H1 (cell line): Measurements from ENCODE around the gene OGFR. TPM values are rescaled to one million over a fixed set of nuclear protein-coding genes. Genes with fewer than 3 reads are reported as not detected.

ENCODE experiments used
- HDAC2 ChIP-seq, 2 experiments: fragments of 300-600 bp in 1 of 2; sonication (generic) in 1 of 2; IDR thresholded peaks; 2 replicates each; pipeline ENCODE4 v1.6.1; 2011 to 2012; ENCODE audit warnings: low read depth in 2 of 2, low read length in 2 of 2, mild to moderate bottlenecking in 2 of 2, moderate library complexity in 2 of 2, borderline replicate concordance in 1 of 2, inconsistent platforms in 1 of 2
- RFX5 ChIP-seq: IDR thresholded peaks from 2 replicates; pipeline ENCODE4 v1.6.1; 2011; ENCODE audit warnings: low read depth, low read length, improper control_type of control experiment, borderline replicate concordance
- SRF ChIP-seq: IDR thresholded peaks from 2 replicates; pipeline ENCODE4 v1.6.1; 2011; ENCODE audit warnings: mild to moderate bottlenecking, low read depth, low read length, moderate library complexity
- TCF12 ChIP-seq: IDR thresholded peaks from 2 replicates; pipeline ENCODE4 v1.6.1; 2011; ENCODE audit warnings: low read depth, mild to moderate bottlenecking, low read length
- ZNF274 ChIP-seq: IDR thresholded peaks from 2 replicates; pipeline ENCODE4 v1.7.0; 2012; ENCODE audit warnings: low read length, borderline replicate concordance; ENCODE audit errors: extremely low read depth
- polyA plus RNA-seq, 7 experiments: library from polyadenylated mRNA; depleted of rRNA in 3 of 7; stranded (reverse) in 5 of 7; unstranded in 2 of 7; fragments of >200 nt in 5 of 7; fragments of 200-250 nt in 2 of 7; gene quantifications; 1 replicate in 5 of 7; 2 replicates in 1 of 7; 4 replicates in 1 of 7; pipeline versions ENCODE4 v1.2.1 to v1.2.3, GENCODE V29; 2011 to 2013; ENCODE audit warnings: missing spikeins in 2 of 7, mixed read lengths in 2 of 7
- total RNA-seq: library from RNA; stranded (reverse); fragmentation: NEBNext Ultra II Directional; extraction: Animal tissue kit (Norgen Biotek cat#: 25700); gene quantifications from 2 replicates; pipeline ENCODE4 v1.2.1, GENCODE V29; 2021
- TF ChIP-seq, protein P1 (sequence below): IDR thresholded peaks from 2 replicates; pipeline ENCODE4 v1.6.1; 2012; ENCODE audit warnings: inconsistent platforms
- TF ChIP-seq, protein P2 (sequence below): fragments of 300-600 bp; sonication (generic); IDR thresholded peaks from 2 replicates; pipeline ENCODE4 v1.7.1; 2012; ENCODE audit warnings: low read length, moderate library complexity, mild to moderate bottlenecking, inconsistent platforms; ENCODE audit not compliant: insufficient replicate concordance
- TF ChIP-seq, protein P3 (sequence below): IDR thresholded peaks from 2 replicates; pipeline ENCODE4 v1.6.1; 2012; ENCODE audit warnings: low read length, inconsistent platforms

Gene OGFR
- total and polyA plus RNA-seq, 2 of the 8 experiments (the other 6 are each of a cell fraction or from before 2014, with no cell fraction given): 13.9 to 25.1 TPM

DNA sequence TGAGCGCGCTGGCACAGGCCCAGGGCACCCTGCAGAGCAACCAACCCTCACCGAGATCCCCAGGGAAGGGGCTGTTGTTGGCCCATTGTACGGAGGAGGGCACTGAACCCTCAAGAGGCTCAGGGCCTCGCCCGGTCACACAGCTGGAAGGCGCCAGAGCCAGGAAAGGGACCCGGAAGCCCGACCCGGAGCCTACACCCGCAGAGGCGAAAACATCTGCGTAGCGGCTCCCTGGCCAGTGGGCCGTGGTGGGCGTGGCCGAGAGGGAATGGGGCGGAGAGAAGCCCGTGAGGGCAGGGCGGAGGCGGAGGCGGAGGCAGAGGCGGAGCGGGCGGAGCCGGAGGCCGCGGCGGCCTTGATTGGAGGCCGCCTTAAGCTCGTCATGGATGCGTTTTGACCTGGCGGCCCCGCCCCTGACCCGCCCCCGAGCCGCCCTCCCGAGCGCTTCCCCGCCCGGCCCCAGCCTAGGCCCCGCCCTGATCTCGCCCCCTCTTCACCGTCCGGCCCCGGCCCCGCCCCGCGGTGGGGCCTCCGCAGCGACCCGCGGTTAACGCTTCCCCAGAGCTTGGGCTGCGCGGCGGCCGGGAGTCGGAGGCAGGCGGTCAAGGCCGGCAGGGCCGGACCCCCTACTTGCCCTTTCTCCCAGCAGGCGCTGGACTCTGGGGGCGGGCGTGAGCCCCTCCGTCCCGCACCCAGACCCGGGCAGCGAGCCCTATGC, 10.5 kb upstream of the OGFR start (continued):
- TF ChIP-seq HDAC2 (IDR thresholded peaks at IDR 0.05; ENCODE audit: borderline replicate concordance in 1 of 2, low read depth in 2 of 2, low read length in 2 of 2): no peak; a peak in 1 of 4 replicates
- TF ChIP-seq, protein P1, sequence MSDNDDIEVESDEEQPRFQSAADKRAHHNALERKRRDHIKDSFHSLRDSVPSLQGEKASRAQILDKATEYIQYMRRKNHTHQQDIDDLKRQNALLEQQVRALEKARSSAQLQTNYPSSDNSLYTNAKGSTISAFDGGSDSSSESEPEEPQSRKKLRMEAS: 0 out of 2 replicates have a peak, but pooled peaks have one; percentile 3
- TF ChIP-seq SRF: no peak
- no peak for TF ChIP-seq TCF12
- no peak for TF ChIP-seq RFX5
- no peak for TF ChIP-seq ZNF274
- TF ChIP-seq, protein P2, sequence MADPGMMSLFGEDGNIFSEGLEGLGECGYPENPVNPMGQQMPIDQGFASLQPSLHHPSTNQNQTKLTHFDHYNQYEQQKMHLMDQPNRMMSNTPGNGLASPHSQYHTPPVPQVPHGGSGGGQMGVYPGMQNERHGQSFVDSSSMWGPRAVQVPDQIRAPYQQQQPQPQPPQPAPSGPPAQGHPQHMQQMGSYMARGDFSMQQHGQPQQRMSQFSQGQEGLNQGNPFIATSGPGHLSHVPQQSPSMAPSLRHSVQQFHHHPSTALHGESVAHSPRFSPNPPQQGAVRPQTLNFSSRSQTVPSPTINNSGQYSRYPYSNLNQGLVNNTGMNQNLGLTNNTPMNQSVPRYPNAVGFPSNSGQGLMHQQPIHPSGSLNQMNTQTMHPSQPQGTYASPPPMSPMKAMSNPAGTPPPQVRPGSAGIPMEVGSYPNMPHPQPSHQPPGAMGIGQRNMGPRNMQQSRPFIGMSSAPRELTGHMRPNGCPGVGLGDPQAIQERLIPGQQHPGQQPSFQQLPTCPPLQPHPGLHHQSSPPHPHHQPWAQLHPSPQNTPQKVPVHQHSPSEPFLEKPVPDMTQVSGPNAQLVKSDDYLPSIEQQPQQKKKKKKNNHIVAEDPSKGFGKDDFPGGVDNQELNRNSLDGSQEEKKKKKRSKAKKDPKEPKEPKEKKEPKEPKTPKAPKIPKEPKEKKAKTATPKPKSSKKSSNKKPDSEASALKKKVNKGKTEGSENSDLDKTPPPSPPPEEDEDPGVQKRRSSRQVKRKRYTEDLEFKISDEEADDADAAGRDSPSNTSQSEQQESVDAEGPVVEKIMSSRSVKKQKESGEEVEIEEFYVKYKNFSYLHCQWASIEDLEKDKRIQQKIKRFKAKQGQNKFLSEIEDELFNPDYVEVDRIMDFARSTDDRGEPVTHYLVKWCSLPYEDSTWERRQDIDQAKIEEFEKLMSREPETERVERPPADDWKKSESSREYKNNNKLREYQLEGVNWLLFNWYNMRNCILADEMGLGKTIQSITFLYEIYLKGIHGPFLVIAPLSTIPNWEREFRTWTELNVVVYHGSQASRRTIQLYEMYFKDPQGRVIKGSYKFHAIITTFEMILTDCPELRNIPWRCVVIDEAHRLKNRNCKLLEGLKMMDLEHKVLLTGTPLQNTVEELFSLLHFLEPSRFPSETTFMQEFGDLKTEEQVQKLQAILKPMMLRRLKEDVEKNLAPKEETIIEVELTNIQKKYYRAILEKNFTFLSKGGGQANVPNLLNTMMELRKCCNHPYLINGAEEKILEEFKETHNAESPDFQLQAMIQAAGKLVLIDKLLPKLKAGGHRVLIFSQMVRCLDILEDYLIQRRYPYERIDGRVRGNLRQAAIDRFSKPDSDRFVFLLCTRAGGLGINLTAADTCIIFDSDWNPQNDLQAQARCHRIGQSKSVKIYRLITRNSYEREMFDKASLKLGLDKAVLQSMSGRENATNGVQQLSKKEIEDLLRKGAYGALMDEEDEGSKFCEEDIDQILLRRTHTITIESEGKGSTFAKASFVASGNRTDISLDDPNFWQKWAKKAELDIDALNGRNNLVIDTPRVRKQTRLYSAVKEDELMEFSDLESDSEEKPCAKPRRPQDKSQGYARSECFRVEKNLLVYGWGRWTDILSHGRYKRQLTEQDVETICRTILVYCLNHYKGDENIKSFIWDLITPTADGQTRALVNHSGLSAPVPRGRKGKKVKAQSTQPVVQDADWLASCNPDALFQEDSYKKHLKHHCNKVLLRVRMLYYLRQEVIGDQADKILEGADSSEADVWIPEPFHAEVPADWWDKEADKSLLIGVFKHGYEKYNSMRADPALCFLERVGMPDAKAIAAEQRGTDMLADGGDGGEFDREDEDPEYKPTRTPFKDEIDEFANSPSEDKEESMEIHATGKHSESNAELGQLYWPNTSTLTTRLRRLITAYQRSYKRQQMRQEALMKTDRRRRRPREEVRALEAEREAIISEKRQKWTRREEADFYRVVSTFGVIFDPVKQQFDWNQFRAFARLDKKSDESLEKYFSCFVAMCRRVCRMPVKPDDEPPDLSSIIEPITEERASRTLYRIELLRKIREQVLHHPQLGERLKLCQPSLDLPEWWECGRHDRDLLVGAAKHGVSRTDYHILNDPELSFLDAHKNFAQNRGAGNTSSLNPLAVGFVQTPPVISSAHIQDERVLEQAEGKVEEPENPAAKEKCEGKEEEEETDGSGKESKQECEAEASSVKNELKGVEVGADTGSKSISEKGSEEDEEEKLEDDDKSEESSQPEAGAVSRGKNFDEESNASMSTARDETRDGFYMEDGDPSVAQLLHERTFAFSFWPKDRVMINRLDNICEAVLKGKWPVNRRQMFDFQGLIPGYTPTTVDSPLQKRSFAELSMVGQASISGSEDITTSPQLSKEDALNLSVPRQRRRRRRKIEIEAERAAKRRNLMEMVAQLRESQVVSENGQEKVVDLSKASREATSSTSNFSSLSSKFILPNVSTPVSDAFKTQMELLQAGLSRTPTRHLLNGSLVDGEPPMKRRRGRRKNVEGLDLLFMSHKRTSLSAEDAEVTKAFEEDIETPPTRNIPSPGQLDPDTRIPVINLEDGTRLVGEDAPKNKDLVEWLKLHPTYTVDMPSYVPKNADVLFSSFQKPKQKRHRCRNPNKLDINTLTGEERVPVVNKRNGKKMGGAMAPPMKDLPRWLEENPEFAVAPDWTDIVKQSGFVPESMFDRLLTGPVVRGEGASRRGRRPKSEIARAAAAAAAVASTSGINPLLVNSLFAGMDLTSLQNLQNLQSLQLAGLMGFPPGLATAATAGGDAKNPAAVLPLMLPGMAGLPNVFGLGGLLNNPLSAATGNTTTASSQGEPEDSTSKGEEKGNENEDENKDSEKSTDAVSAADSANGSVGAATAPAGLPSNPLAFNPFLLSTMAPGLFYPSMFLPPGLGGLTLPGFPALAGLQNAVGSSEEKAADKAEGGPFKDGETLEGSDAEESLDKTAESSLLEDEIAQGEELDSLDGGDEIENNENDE: no peak
- TF ChIP-seq, protein P3, sequence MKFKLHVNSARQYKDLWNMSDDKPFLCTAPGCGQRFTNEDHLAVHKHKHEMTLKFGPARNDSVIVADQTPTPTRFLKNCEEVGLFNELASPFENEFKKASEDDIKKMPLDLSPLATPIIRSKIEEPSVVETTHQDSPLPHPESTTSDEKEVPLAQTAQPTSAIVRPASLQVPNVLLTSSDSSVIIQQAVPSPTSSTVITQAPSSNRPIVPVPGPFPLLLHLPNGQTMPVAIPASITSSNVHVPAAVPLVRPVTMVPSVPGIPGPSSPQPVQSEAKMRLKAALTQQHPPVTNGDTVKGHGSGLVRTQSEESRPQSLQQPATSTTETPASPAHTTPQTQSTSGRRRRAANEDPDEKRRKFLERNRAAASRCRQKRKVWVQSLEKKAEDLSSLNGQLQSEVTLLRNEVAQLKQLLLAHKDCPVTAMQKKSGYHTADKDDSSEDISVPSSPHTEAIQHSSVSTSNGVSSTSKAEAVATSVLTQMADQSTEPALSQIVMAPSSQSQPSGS: no peak
